Colonic mucosa (tissue), 4 donors: ENCODE results near the gene CCDC154. TPM values are rescaled to one million over a fixed set of nuclear protein-coding genes. Genes with fewer than 3 reads are reported as not detected.

Source experiments
- DNase-seq: peaks from one replicate; pipeline ENCODE4 v3.0.0-alpha.2; 2020
- H3K27ac ChIP-seq: fragments of 200-600 bp; one replicate; pipeline ENCODE4 v1.8.0; 2021
- H3K27me3 ChIP-seq: fragments of 200-600 bp; one replicate; pipeline ENCODE4 v1.8.0; 2021
- H3K36me3 ChIP-seq: fragments of 200-600 bp; one replicate; pipeline ENCODE4 v1.8.0; 2021
- H3K4me1 ChIP-seq: fragments of 200-600 bp; one replicate; pipeline ENCODE4 v1.8.0; 2021; ENCODE audit warnings: mild to moderate bottlenecking
- H3K4me3 ChIP-seq: fragments of 200-600 bp; one replicate; pipeline ENCODE4 v1.8.0; 2021
- H3K9ac ChIP-seq, 2 donors: one replicate each; pipeline ENCODE4 v1.7.0; 2013; ENCODE audit warnings: control low read depth in 2 of 2, low read depth in 2 of 2, low read length in 2 of 2
- H3K9me3 ChIP-seq: fragments of 200-600 bp; one replicate; pipeline ENCODE4 v1.8.0; 2021
- intact Hi-C: fragments of 100-400 bp; cut with DNase I; formaldehyde crosslinking; loops from one replicate; pipeline ENCODE4 v1.14.1; 2022
- total RNA-seq, 2 donors: library from RNA; stranded (reverse); fragmentation: NEBNext Ultra II Directional in 1 of 2; extraction: Animal tissue kit (Norgen Biotek cat#: 25700) in 1 of 2; gene quantifications; one replicate each; pipeline ENCODE4 v1.2.1, GENCODE V29; 2021
- TF ChIP-seq, protein P1 (sequence below): fragments of 200-600 bp; IDR thresholded peaks from one replicate; pipeline ENCODE4 v1.8.0; 2022; ENCODE audit warnings: antibody characterized with exemption, mild to moderate bottlenecking
- donor health status: healthy.
- donor health status: DM: no; HTN: no; CAD: no.
- donor health status: DM: no; HTN: no; CAD: no.

The CCDC154 gene
- total RNA-seq, 2 donors from 2014 or later = 0.56 to 1.6 TPM

DNA sequence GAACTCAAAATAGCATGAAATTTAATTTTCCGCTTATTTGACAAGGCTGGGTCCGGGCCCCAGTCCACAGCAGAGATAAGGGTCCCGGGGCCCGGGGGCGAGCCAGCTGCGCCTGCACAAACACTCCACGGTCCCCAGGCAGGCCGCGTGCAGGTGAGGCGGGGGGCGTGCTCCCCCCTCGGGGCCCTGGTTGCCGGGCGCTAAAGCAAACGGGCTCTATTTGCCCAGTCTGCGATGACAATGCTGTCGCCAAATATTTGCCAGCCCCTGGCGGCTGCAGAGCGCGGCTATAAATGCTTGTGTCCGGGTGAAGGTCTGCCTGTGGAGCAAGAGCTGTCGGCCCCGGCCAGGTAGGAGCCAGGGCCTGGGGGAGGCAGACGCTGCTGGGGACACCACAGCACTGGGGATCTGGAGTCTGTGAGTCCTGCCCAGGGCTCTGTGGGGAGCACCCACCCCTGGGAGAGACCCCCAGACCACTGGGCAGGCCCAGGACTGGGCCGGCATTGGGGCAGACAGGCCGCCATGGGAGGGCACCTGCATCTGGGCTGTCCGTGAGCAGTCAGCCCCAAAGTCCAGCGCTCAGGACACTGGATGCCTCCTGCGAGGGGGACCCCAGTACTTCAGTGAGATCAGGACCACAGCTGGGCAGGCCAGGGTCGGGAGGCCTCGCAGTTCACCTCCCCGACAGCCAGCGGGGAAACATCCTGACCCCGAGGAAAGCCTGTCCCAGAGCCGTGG is 13.4 kb downstream of the CCDC154 start, which contains the start of gene PERCC1:
PERCC1 (plus strand) TSS at position 320 of the 738 bp plus-strand sequence. CDS start 1,516 bp downstream, outside the sequence.
- no peaks in the 10 kb centered on the region for H3K27me3 ChIP-seq
- no peaks in the 10 kb centered on the region for H3K9me3 ChIP-seq
- no peaks in the 10 kb centered on the region for H3K36me3 ChIP-seq
- no peak within 1 kb of the TSS for H3K9ac ChIP-seq
- H3K27ac ChIP-seq = no peak within 1 kb of the TSS
- no peak for DNase-seq
- TF ChIP-seq, protein P1, sequence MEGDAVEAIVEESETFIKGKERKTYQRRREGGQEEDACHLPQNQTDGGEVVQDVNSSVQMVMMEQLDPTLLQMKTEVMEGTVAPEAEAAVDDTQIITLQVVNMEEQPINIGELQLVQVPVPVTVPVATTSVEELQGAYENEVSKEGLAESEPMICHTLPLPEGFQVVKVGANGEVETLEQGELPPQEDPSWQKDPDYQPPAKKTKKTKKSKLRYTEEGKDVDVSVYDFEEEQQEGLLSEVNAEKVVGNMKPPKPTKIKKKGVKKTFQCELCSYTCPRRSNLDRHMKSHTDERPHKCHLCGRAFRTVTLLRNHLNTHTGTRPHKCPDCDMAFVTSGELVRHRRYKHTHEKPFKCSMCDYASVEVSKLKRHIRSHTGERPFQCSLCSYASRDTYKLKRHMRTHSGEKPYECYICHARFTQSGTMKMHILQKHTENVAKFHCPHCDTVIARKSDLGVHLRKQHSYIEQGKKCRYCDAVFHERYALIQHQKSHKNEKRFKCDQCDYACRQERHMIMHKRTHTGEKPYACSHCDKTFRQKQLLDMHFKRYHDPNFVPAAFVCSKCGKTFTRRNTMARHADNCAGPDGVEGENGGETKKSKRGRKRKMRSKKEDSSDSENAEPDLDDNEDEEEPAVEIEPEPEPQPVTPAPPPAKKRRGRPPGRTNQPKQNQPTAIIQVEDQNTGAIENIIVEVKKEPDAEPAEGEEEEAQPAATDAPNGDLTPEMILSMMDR = no peak
- H3K4me3 ChIP-seq = no peak within 1 kb of the TSS
- no peaks in the 10 kb centered on the region for H3K4me1 ChIP-seq
- intact Hi-C loops = no loop called here

DNA sequence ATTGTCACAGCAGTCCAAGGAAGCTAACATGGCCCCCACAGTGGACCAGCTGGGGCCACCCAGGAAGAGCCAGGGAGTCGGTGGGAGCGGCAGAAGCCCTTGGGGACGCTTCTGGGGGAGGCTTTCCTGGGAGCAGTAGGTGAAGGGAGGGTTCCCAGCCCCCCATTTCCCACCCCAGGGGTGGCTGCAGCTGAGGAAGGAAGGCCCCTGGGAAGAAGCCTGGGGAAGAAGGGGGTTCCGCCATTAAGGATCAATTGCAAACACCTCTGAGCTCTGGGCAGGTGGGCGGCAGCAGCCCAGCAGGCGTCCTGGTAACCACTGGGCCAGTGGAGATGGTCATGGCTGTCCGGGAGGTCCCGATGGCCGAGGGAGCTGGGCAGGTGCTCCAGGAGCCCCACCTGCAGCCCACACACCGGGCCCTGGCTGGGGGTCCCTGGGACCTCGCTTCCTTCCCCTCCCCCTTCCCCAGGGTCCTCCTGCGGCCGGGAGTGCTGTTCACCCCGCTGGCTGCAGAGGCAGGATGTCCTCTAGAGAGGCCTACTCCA is 14.1 kb downstream of the CCDC154 start:
- DNase-seq = no peak
- no peaks in the 10 kb centered on the region for H3K9me3 ChIP-seq
- H3K36me3 ChIP-seq = no peaks in the 10 kb centered on the region
- H3K27ac ChIP-seq = no peak overlapping the region
- H3K9ac ChIP-seq = no peak overlapping the region
- intact Hi-C loops = no loop called here
- no peaks in the 10 kb centered on the region for H3K4me1 ChIP-seq
- no peaks in the 10 kb centered on the region for H3K27me3 ChIP-seq
- TF ChIP-seq, protein P1 = no peak
- H3K4me3 ChIP-seq = no peak overlapping the region

DNA sequence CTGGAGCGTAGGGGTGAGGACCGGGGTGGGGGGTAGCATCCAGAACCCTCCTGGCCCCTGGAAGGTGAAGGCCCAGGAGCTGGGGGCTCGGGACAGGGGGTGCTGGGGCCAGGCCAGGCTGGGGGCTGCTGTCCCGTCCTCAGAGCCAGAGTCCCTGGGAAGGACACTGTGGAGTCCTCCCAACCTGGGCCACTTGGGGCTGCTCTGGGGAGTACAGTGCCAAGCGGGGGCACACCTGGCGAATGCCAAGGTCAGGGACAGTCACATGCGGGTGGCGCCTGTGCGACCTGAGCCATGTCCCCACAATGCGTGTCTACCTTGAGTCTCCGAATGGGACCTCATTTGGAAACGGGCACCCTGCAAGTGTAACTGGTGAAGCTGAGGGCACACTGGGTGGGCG is 14.7 kb downstream of the CCDC154 start:
- intact Hi-C loops = no loop called here
- Histone ChIP-seq H3K27me3 (no peaks in the 10 kb centered on the region), H3K27ac (no peak overlapping the region), H3K9me3 (no peaks in the 10 kb centered on the region), H3K4me3 (no peak overlapping the region), H3K9ac (no peak overlapping the region), H3K4me1 (no peaks in the 10 kb centered on the region), H3K36me3 (no peaks in the 10 kb centered on the region)
- no peak for DNase-seq
- TF ChIP-seq, protein P1 = no peak

DNA sequence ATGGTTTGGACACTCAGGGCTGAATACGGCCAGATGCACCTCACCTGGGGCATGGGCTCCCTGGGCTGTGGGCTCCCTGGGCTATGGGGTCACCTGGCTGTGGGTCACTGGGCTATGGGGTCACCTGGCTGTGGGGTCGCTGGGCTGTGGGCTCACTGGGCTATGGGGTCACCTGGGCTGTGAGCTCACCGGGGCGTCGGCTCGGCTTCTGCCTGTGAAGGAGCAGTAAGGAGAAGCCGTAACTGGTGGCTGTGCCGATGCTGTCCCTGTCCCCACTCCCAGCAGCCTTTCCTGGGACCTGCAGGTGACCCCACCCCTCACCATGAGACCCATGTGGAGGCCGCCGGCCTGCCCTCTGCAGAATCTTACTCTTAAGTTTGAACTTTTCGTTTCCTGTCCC is 15.3 kb downstream of the CCDC154 start:
- peak overlapping the region in 1 of 2 donors; percentile 43 for H3K9ac ChIP-seq

DNA sequence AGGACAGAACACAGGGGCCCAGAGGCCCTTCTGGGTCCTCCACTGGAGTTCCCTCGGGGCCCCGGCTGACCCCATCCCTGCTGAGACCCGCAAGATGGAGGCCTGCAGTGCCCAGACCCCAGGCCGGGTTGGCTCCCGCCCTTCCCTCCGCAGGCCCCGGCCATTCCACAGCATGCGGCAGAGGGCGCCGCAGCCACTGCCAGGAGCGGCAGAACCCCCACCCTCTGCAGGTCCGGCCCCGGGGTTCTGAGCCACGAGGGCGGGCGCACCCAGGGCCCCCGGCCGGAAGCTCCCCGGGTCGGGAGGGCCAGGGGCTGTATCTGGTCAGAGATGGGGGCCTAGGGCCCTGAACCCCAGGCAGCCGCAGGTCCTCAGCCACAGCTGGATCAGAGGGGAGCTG is 15.8 kb downstream of the CCDC154 start:
- Histone ChIP-seq H3K27ac (no peak overlapping the region), H3K4me1 (no peaks in the 10 kb centered on the region), H3K27me3 (no peaks in the 10 kb centered on the region), H3K4me3 (no peak overlapping the region), H3K9me3 (no peaks in the 10 kb centered on the region), H3K36me3 (no peaks in the 10 kb centered on the region), H3K9ac (peak overlapping the region in 1 of 2 donors; percentile 43)
- DNase-seq = no peak
- intact Hi-C loops = no loop called here
- TF ChIP-seq, protein P1 = no peak

More for the DNA sequence above, 15.3 kb downstream of the CCDC154 start:
- Histone ChIP-seq H3K4me3 (no peak overlapping the region), H3K27me3 (no peaks in the 10 kb centered on the region), H3K9me3 (no peaks in the 10 kb centered on the region), H3K36me3 (no peaks in the 10 kb centered on the region), H3K4me1 (no peaks in the 10 kb centered on the region), H3K27ac (no peak overlapping the region)
- DNase-seq = no peak
- intact Hi-C loops = no loop called here
- TF ChIP-seq, protein P1 = no peak
